Testis (tissue), 2 donors: ENCODE data around the gene NXT1.

ENCODE experiments used
- CTCF ChIP-seq, 3 experiments: fragments of 450-650 bp in 2 of 3; fragments of 200-600 bp in 1 of 3; sonication (generic) in 1 of 3; IDR thresholded peaks; one replicate each; pipeline ENCODE4 v1.5.1; 2016 to 2019; ENCODE audit warnings: antibody characterized with exemption in 3 of 3, mild to moderate bottlenecking in 2 of 3, moderate library complexity in 1 of 3
- POLR2A ChIP-seq: fragments of 450-650 bp; IDR thresholded peaks from one replicate; pipeline ENCODE4 v1.6.1; 2017; ENCODE audit warnings: antibody characterized with exemption, mild to moderate bottlenecking, moderate library complexity

GRCh38 chr20:23367770-23368169 lies 17.2 kb downstream of the NXT1 start:
- no peak for TF ChIP-seq CTCF (IDR thresholded peaks at IDR 0.05)
- no peak for TF ChIP-seq POLR2A
